HepG2 (cell line): ENCODE results near the gene JOSD1. TPM values are rescaled to one million over a fixed set of nuclear protein-coding genes. Genes with fewer than 3 reads are reported as not detected.
A peak's percentile ranks its signal among the peaks of the same experiment; 100 is the strongest.

Experiments used
- ATAC-seq: fragments of 200-7000 bp; cut with Tn5 transposase; 3 replicates; pipeline ENCODE4 v1.9.1; 2020; ENCODE audit warnings: mild to moderate bottlenecking, moderate library complexity
- BruUV-seq: library from RNA; stranded (reverse); fragments of 400-500 nt; replicated peaks from 2 replicates; lab custom pipeline; 2021; lab: Mats Ljungman, UMichigan
- CTCF ChIA-PET: fragments of 300-600 bp; formaldehyde crosslinking; extraction: SDS; loops from one replicate; lab custom pipeline; 2021; ENCODE audit warnings: low total read pairs, inconsistent platforms, low intra/inter-chr PET ratio; lab: Yijun Ruan, JAX
- POLR2A ChIA-PET: fragments of 350-600 bp; sonication (Branson Sonifier 250); formaldehyde crosslinking; loops from one replicate; lab custom pipeline; 2020; ENCODE audit warnings: antibody characterized with exemption, inconsistent platforms; lab: Yijun Ruan, JAX
- DNase-seq: peaks from one replicate; pipeline ENCODE4 v3.0.0-alpha.2; 2015; ENCODE audit warnings: low spot score
- FAIRE-seq: peaks from 3 replicates; lab custom pipeline; 2011; peaks lifted over from hg19 to GRCh38; lab: Jason Lieb, UNC
- H2AFZ ChIP-seq: one replicate; pipeline ENCODE4 v1.6.1; 2011; ENCODE audit warnings: low read length, inconsistent platforms
- H3K27ac ChIP-seq: fragments of 300-600 bp; 3 replicates; pipeline ENCODE4 v1.8.0; 2011; ENCODE audit warnings: mixed run types, mild to moderate bottlenecking, mixed read lengths, low read length, inconsistent platforms; ENCODE audit not compliant: insufficient read depth; ENCODE audit errors: extremely low read length
- H3K27me3 ChIP-seq, 2 experiments: fragments of 200-600 bp in 1 of 2; 2 replicates in 1 of 2; 3 replicates in 1 of 2; pipeline versions ENCODE4 v1.6.0 to v1.8.0; 2011; ENCODE audit warnings: low read length in 2 of 2, mild to moderate bottlenecking in 2 of 2, moderate library complexity in 2 of 2, inconsistent platforms in 1 of 2; ENCODE audit not compliant: insufficient read depth in 2 of 2, control insufficient read depth in 1 of 2
- H3K36me3 ChIP-seq, 2 experiments: fragments of 200-600 bp in 1 of 2; replicated peaks in 1 of 2; 2 replicates in 1 of 2; 3 replicates in 1 of 2; pipeline versions ENCODE4 v1.5.1 to v1.8.0; 2011; ENCODE audit warnings: low read length in 2 of 2, inconsistent platforms in 1 of 2; ENCODE audit not compliant: insufficient read depth in 2 of 2, control insufficient read depth in 1 of 2
- H3K4me1 ChIP-seq: 2 replicates; pipeline ENCODE4 v1.5.1; 2012; ENCODE audit warnings: low read length, inconsistent platforms; ENCODE audit not compliant: insufficient read depth
- H3K4me2 ChIP-seq: 2 replicates; pipeline ENCODE4 v1.6.0; 2011; ENCODE audit warnings: low read depth, low read length, inconsistent platforms
- H3K4me3 ChIP-seq, 3 experiments: fragments of 200-600 bp in 1 of 3; sonication (generic), shearing (Covaris generic) in 1 of 3; replicated peaks in 1 of 3; 2 replicates each; pipeline ENCODE4 v1.5.1; 2011 to 2016; ENCODE audit warnings: low read length in 3 of 3, inconsistent platforms in 2 of 3, low read depth in 2 of 3, mild to moderate bottlenecking in 2 of 3, control low read depth in 1 of 3, mixed read lengths in 1 of 3; ENCODE audit not compliant: insufficient read depth in 1 of 3
- H3K79me2 ChIP-seq: one replicate; pipeline ENCODE4 v1.6.1; 2011; ENCODE audit warnings: low read length, inconsistent platforms; ENCODE audit not compliant: insufficient read depth
- H3K9ac ChIP-seq: 2 replicates; pipeline ENCODE4 v1.6.0; 2011; ENCODE audit warnings: mild to moderate bottlenecking, low read depth, low read length, inconsistent platforms; ENCODE audit not compliant: insufficient read depth
- H3K9me3 ChIP-seq: 2 replicates; pipeline ENCODE4 v1.5.1; 2012; ENCODE audit warnings: mild to moderate bottlenecking, low read length
- H4K20me1 ChIP-seq: 2 replicates; pipeline ENCODE4 v1.6.0; 2011; ENCODE audit warnings: inconsistent platforms, mild to moderate bottlenecking, low read length, moderate library complexity; ENCODE audit not compliant: insufficient read depth
- POLR2A ChIP-seq, 2 experiments: IDR thresholded peaks; 2 replicates each; pipeline ENCODE4 v1.6.1; 2011; ENCODE audit warnings: low read depth in 2 of 2, low read length in 2 of 2, mild to moderate bottlenecking in 1 of 2, moderate library complexity in 1 of 2; ENCODE audit not compliant: insufficient read depth in 1 of 2
- RNF219 ChIP-seq: sonication (generic); formaldehyde crosslinking; IDR thresholded peaks from 2 replicates; pipeline ENCODE4 v1.5.0; 2020; ENCODE audit warnings: mild to moderate bottlenecking, missing genetic modification reagents
- ZHX2 ChIP-seq, 2 experiments: sonication (generic) in 1 of 2; formaldehyde crosslinking in 1 of 2; IDR thresholded peaks; 2 replicates each; pipeline versions ENCODE4 v1.6.1 to v1.9.0; 2014 to 2022; ENCODE audit warnings: antibody characterized with exemption in 1 of 2, borderline replicate concordance in 1 of 2, inconsistent platforms in 1 of 2, low read depth in 1 of 2, missing genetic modification reagents in 1 of 2
- ZNF572 ChIP-seq: sonication (generic); formaldehyde crosslinking; IDR thresholded peaks from 2 replicates; pipeline ENCODE4 v1.5.1; 2020; ENCODE audit warnings: mild to moderate bottlenecking, missing genetic modification reagents
- WGBS: methylation state at CpG from one replicate; pipeline ENCODE4 v1.1.6; 2017; ENCODE audit warnings: low lambda C conversion rate; 5-methylcytosine and 5-hydroxymethylcytosine counted together
- in situ Hi-C: cut with HindIII; loops from 2 replicates; pipeline ENCODE4 v1.10.0; 2017; ENCODE audit warnings: low pct_unique_long_range_greater_than_20kb; ENCODE audit not compliant: extremely low pct_ligation_motif_present
- intact Hi-C: fragments of 100-400 bp; cut with micrococcal nuclease; formaldehyde crosslinking; loops from one replicate; pipeline ENCODE4 v1.10.0; 2022; ENCODE audit not compliant: unreplicated experiment
- polyA plus RNA-seq, 8 experiments: library from polyadenylated mRNA; depleted of rRNA in 3 of 8; stranded (reverse) in 7 of 8; unstranded in 1 of 8; fragments of >200 nt; fragmentation: Illumina TruSeq in 4 of 8; extraction: Trizol in 4 of 8; gene quantifications; 2 replicates each; pipeline versions ENCODE4 v1.2.1 to v1.2.3, GENCODE V29; 2011 to 2016; ENCODE audit warnings: low read depth in 4 of 8, missing spikeins in 1 of 8, mixed read lengths in 1 of 8; ENCODE audit not compliant: insufficient read depth in 1 of 8
- total RNA-seq, 5 experiments: library from RNA; depleted of rRNA; stranded (reverse); fragments of >200 nt; fragmentation: Illumina TruSeq; extraction: Trizol; gene quantifications; 2 replicates each; pipeline ENCODE4 v1.2.3, GENCODE V29; 2016; ENCODE audit warnings: low read depth in 1 of 5
- TF ChIP-seq, protein P1 (sequence below): sonication (generic); formaldehyde crosslinking; conservative IDR thresholded peaks from 2 replicates; pipeline ENCODE4 v1.4.0; 2020; ENCODE audit warnings: mild to moderate bottlenecking, missing genetic modification reagents, moderate library complexity

Gene JOSD1
- total and polyA plus RNA-seq, 2 of the 13 experiments (the other 11 are each of a cell fraction or from before 2014, with no cell fraction given) = 31.7 to 38.4 TPM

- Histone ChIP-seq H4K20me1 (no peaks in the 10 kb centered on the region), H3K27ac (peak within 1 kb of the TSS; percentile 90), H3K79me2 (peaks cover 10% of the 10 kb centered on the region), H3K4me1 (peaks cover 5% of the 10 kb centered on the region; the same call in 1 of the 2 replicates), H2AFZ (peak within 1 kb of the TSS; percentile 95), H3K9me3 (no peaks in the 10 kb centered on the region), H3K36me3 (no peaks in the 10 kb centered on the region), H3K27me3 (no peaks in the 10 kb centered on the region; a peak in 1 of 5 replicates), H3K9ac (peak within 1 kb of the TSS; percentile 89), H3K4me2 (peak within 1 kb of the TSS; percentile 90), H3K4me3 (peak within 1 kb of the TSS; percentile 80 to 92 (median 87))
- in situ Hi-C loops (no loop called here), intact Hi-C loops (no loop called here)
- CTCF ChIA-PET = no interaction called here
- peak; percentile 93 for ATAC-seq
- peak; percentile 78 for DNase-seq
- POLR2A ChIA-PET = interaction anchor here (1.2 kb wide), 1 partner anchor 25 kb away, joined by 5 read pairs; the partner anchor contains the start of gene TOMM22
- peak; percentile 64 for FAIRE-seq
- BruUV-seq = TSS peak; percentile 81
- WGBS = 2% methylated on average over 7 of the region's 66 CpGs
- TF ChIP-seq POLR2A (IDR thresholded peaks at IDR 0.05; ENCODE audit: insufficient read depth in 1 of 2, low read depth in 2 of 2, low read length in 2 of 2) (peak; percentile 59 to 77; a peak in 3 of 4 replicates), RNF219 (CRISPR knock-in tag) (no peak), ZHX2 (IDR thresholded peaks at IDR 0.05; ENCODE audit: low read depth) (no peak), ZHX2 (CRISPR knock-in tag; IDR thresholded peaks at IDR 0.05; ENCODE audit: borderline replicate concordance) (no peak), ZNF572 (no peak; the same call in 1 of the 2 replicates)
- TF ChIP-seq, protein P1, sequence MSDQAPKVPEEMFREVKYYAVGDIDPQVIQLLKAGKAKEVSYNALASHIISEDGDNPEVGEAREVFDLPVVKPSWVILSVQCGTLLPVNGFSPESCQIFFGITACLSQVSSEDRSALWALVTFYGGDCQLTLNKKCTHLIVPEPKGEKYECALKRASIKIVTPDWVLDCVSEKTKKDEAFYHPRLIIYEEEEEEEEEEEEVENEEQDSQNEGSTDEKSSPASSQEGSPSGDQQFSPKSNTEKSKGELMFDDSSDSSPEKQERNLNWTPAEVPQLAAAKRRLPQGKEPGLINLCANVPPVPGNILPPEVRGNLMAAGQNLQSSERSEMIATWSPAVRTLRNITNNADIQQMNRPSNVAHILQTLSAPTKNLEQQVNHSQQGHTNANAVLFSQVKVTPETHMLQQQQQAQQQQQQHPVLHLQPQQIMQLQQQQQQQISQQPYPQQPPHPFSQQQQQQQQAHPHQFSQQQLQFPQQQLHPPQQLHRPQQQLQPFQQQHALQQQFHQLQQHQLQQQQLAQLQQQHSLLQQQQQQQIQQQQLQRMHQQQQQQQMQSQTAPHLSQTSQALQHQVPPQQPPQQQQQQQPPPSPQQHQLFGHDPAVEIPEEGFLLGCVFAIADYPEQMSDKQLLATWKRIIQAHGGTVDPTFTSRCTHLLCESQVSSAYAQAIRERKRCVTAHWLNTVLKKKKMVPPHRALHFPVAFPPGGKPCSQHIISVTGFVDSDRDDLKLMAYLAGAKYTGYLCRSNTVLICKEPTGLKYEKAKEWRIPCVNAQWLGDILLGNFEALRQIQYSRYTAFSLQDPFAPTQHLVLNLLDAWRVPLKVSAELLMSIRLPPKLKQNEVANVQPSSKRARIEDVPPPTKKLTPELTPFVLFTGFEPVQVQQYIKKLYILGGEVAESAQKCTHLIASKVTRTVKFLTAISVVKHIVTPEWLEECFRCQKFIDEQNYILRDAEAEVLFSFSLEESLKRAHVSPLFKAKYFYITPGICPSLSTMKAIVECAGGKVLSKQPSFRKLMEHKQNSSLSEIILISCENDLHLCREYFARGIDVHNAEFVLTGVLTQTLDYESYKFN (CRISPR knock-in tag) = no peak; the same call in 1 of the 2 replicates
Measured at GRCh38 chr22:38656256-38657044, 44.3 kb downstream of the JOSD1 start, which contains the start of the genes CBY1 and FAM227A. Gene CBY1 (plus strand): TSS chr22:38656638. CDS start chr22:38668055, 11,417 bp downstream. Gene FAM227A (minus strand): TSS chr22:38656392. CDS start chr22:38650168, 6,224 bp downstream.
